VCaP (cell line): ENCODE results near the gene ZCCHC8.
"Not testable (repeated sequence)": the region's sequence is repeated elsewhere in the genome, so short reads cannot be mapped to it uniquely, and the experiment has no call there.

Experiments
- H3K27ac ChIP-seq: fragments of 450-650 bp; 2 replicates; pipeline ENCODE4 v1.5.1; 2017
- CTCF ChIP-seq: fragments of 450-650 bp; conservative IDR thresholded peaks from 2 replicates; pipeline ENCODE4 v1.5.1; 2017; ENCODE audit warnings: mild to moderate bottlenecking, moderate library complexity

ZCCHC8 gene

GRCh38 chr12:122449317-122449716, 51.4 kb downstream of the ZCCHC8 start:
- H3K27ac ChIP-seq, result no peak overlapping the region
- TF ChIP-seq CTCF, result no peak

GRCh38 chr12:122447825-122448224, 52.9 kb downstream of the ZCCHC8 start:
- not testable (repeated sequence) for H3K27ac ChIP-seq

- H3K27ac ChIP-seq, result not testable (repeated sequence)
These were observed 54.3 kb downstream of the ZCCHC8 start for GRCh38 chr12:122446390-122446789.

DNA sequence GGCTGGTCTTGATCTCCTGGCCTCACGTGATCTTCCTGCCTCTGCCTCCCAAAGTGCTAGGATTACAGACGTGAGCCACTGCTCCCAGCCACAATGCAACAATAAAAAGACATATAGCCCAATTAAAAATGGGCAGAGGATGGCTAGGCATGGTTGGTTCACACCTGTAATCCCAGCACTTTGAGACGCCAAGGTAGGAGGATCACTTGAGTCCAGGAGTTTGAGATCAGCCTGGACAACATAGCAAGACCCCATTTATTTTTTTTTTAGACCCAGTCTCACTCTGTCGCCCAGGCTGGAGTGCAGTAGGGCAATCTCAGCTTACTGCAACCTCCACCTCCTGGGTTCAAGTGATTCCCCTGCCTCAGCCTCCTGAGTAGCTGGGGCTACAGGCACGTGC, 56.7 kb downstream of the ZCCHC8 start:
- H3K27ac ChIP-seq, result not testable (repeated sequence)

DNA sequence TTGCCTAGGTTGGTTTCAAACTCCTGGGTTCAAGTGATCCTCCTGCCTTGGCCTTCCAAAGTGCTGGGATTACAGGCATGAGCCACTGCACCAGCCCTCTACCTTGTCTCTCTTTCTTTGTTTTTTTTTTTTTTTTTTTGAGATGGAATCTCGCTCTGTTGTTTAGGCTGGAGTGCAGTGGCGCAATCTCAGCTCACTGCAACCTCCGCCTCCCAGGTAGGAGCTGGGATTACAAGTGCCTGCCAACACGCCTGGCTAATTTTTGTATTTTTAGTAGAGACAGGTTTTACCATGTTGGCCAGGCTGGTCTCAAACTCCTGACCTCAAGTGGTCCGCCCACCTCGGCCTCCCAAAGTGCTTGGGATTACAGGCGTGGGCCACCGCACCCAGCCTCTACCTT, 61.9 kb downstream of the ZCCHC8 start:
- not testable (repeated sequence) for H3K27ac ChIP-seq

GRCh38 chr12:122437656-122438121, 63.0 kb downstream of the ZCCHC8 start:
- no peak overlapping the region for H3K27ac ChIP-seq
- TF ChIP-seq CTCF, result no peak

- no peak for TF ChIP-seq CTCF
- H3K27ac ChIP-seq, result no peak overlapping the region
These were observed 65.5 kb downstream of the ZCCHC8 start for GRCh38 chr12:122435186-122435585.

DNA sequence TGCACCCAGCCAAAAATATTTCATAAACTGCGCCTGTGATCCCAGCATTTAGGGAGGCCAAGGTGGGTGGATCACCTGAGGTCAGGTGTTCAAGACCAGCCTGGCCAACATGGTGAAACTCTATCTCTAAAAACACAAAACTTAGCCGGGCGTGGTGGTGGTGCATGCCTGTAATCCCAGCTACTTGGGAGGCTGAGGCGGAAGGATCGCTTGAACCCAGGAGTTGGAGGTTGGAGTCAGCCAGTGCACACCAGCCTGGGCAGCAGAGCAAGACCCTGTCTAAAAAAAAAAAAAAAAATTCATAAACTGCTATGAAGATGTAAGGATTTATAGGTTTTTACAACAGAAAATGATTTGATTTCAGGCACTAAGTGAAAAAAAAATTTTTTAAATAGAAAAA, 71.7 kb downstream of the ZCCHC8 start:
- H3K27ac ChIP-seq, result peak overlapping the region; percentile 78; the same call in 1 of the 2 replicates

GRCh38 chr12:122427403-122427802, 73.3 kb downstream of the ZCCHC8 start:
- TF ChIP-seq CTCF, result no peak
- peak overlapping the region; percentile 78 for H3K27ac ChIP-seq

- peak overlapping the region; percentile 96 for H3K27ac ChIP-seq
- TF ChIP-seq CTCF, result no peak
These were observed 77.2 kb downstream of the ZCCHC8 start for GRCh38 chr12:122423258-122424165.
